Mesendoderm (in vitro differentiated cells): ENCODE data around the gene STK17A.

ENCODE experiments used
- DNase-seq: peaks from one replicate; pipeline ENCODE4 v3.0.0; 2013
- H2AK5ac ChIP-seq: 2 replicates; pipeline ENCODE4 v1.6.1; 2013; ENCODE audit warnings: low read length, inconsistent platforms
- H2BK120ac ChIP-seq: 2 replicates; pipeline ENCODE4 v1.6.1; 2013; ENCODE audit warnings: low read depth, mild to moderate bottlenecking, low read length, moderate library complexity, mixed read lengths
- H2BK15ac ChIP-seq: replicated peaks from 2 replicates; pipeline ENCODE4 v1.6.1; 2013; ENCODE audit warnings: low read depth, mild to moderate bottlenecking, moderate library complexity
- H2BK5ac ChIP-seq: 2 replicates; pipeline ENCODE4 v1.6.1; 2013; ENCODE audit warnings: low read length, inconsistent platforms
- H3K18ac ChIP-seq: 2 replicates; pipeline ENCODE4 v1.6.1; 2013; ENCODE audit warnings: mild to moderate bottlenecking, low read length, mixed read lengths
- H3K23ac ChIP-seq: one replicate; pipeline ENCODE4 v1.6.1; 2013; ENCODE audit warnings: low read length
- H3K27ac ChIP-seq: 2 replicates; pipeline ENCODE4 v1.5.1; 2013; ENCODE audit warnings: low read depth, mild to moderate bottlenecking, inconsistent platforms, low read length, moderate library complexity
- H3K27me3 ChIP-seq: 2 replicates; pipeline ENCODE4 v1.6.1; 2013; ENCODE audit warnings: low read length, control low read depth, mild to moderate bottlenecking, inconsistent platforms; ENCODE audit not compliant: insufficient read depth, poor library complexity
- H3K36me3 ChIP-seq: 2 replicates; pipeline ENCODE4 v1.6.1; 2013; ENCODE audit warnings: low read length, inconsistent platforms; ENCODE audit not compliant: control insufficient read depth, insufficient read depth
- H3K4ac ChIP-seq: one replicate; pipeline ENCODE4 v1.6.1; 2013; ENCODE audit warnings: low read depth, mild to moderate bottlenecking, low read length, moderate library complexity
- H3K4me1 ChIP-seq: 2 replicates; pipeline ENCODE4 v1.6.1; 2013; ENCODE audit warnings: low read depth, low read length, inconsistent platforms; ENCODE audit not compliant: control insufficient read depth
- H3K4me2 ChIP-seq: 2 replicates; pipeline ENCODE4 v1.6.1; 2013; ENCODE audit warnings: low read length
- H3K4me3 ChIP-seq: 2 replicates; pipeline ENCODE4 v1.5.1; 2013; ENCODE audit warnings: mild to moderate bottlenecking, low read length
- H3K56ac ChIP-seq: one replicate; pipeline ENCODE4 v1.6.1; 2013; ENCODE audit warnings: low read length
- H3K79me1 ChIP-seq: 2 replicates; pipeline ENCODE4 v1.6.1; 2013; ENCODE audit warnings: low read length, inconsistent platforms
- H3K79me2 ChIP-seq: 2 replicates; pipeline ENCODE4 v1.6.1; 2013; ENCODE audit warnings: mild to moderate bottlenecking, low read length; ENCODE audit not compliant: control insufficient read depth, insufficient read depth
- H3K9ac ChIP-seq: 2 replicates; pipeline ENCODE4 v1.6.1; 2013; ENCODE audit warnings: low read length, inconsistent platforms
- H4K5ac ChIP-seq: one replicate; pipeline ENCODE4 v1.6.1; 2013; ENCODE audit warnings: low read length
- H4K8ac ChIP-seq: one replicate; pipeline ENCODE4 v1.6.1; 2013; ENCODE audit warnings: low read depth, mild to moderate bottlenecking, control low read depth, low read length, moderate library complexity
- WGBS: extraction: QIAGEN DNeasy Blood & Tissue Kit; methylation state at CpG from one replicate; pipeline ENCODE4 v1.1.7; 2013; ENCODE audit warnings: low lambda C conversion rate, missing lambda C conversion rate; ENCODE audit not compliant: insufficient coverage; ENCODE audit errors: extremely low coverage; 5-methylcytosine and 5-hydroxymethylcytosine counted together

The STK17A gene

GRCh38 chr7:43537765-43538403 lies 45.0 kb upstream of the STK17A start:
- Histone ChIP-seq H3K36me3 (no peaks in the 10 kb centered on the region), H3K4me1 (peaks cover 3% of the 10 kb centered on the region), H2BK15ac (no peak overlapping the region), H3K56ac (no peak overlapping the region), H3K4ac (no peak overlapping the region), H3K18ac (no peak overlapping the region), H3K23ac (no peak overlapping the region), H3K79me2 (no peaks in the 10 kb centered on the region), H4K5ac (no peak overlapping the region), H2BK5ac (no peak overlapping the region), H3K27me3 (no peaks in the 10 kb centered on the region), H3K4me2 (no peak overlapping the region), H3K79me1 (no peaks in the 10 kb centered on the region), H3K4me3 (no peak overlapping the region), H3K9ac (no peak overlapping the region), H3K27ac (no peak overlapping the region), H2AK5ac (no peak overlapping the region), H2BK120ac (no peak overlapping the region), H4K8ac (no peak overlapping the region)
- no CpG with 5 or more reads among the region's 9 CpGs for WGBS
- peak; percentile 83 for DNase-seq

DNA sequence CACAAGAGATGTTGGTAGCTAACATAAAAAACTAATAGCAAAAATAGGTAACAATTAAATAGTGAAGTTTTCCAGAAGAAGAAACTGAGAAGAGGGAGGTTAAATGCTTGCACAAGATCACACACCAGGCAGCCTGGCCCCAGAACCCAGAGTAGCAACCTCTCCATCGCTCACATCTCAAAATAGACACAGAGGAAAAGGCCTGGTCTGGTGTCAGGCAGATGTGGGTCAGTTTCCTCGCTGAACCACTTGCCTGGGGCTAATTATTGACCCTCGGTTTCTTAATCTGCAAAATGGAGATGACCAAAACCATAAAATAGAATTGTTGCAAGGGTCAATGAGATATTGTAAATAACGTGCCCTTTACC lies 44.5 kb upstream of the STK17A start:
- Histone ChIP-seq H4K8ac (no peak overlapping the region), H4K5ac (no peak overlapping the region), H3K4me2 (no peak overlapping the region), H3K9ac (no peak overlapping the region), H3K27me3 (no peaks in the 10 kb centered on the region), H2AK5ac (no peak overlapping the region), H3K18ac (no peak overlapping the region), H2BK5ac (no peak overlapping the region), H2BK15ac (no peak overlapping the region), H3K56ac (no peak overlapping the region), H2BK120ac (no peak overlapping the region), H3K79me1 (no peaks in the 10 kb centered on the region), H3K4ac (no peak overlapping the region), H3K4me1 (peaks cover 3% of the 10 kb centered on the region), H3K4me3 (no peak overlapping the region), H3K36me3 (no peaks in the 10 kb centered on the region), H3K27ac (no peak overlapping the region), H3K23ac (no peak overlapping the region), H3K79me2 (no peaks in the 10 kb centered on the region)
- no peak for DNase-seq
- no CpG with 5 or more reads among the region's 4 CpGs for WGBS

DNA sequence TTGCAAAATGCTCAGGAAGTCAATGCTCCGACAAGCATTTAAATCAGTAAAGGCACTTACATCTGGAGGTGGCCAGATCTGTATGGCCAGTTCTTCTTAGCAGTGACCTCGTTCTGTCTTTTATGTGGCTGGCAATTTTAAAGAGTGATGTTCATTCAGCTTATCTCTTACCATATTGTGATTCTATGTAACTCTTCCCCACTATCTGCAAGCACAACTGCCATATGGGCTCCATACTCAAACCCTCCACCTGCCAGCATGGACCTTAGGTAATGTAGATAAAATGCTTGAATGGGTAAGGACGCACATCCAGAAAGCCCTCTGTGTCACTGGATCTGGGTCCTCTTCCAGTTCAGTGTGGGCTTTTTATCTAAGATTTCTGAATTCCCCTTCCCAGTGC lies 42.4 kb upstream of the STK17A start:
- H3K27me3 ChIP-seq: no peaks in the 10 kb centered on the region
- no peak overlapping the region for H2BK120ac ChIP-seq
- no peak overlapping the region for H3K4me3 ChIP-seq
- H3K23ac ChIP-seq: no peak overlapping the region
- H3K79me2 ChIP-seq: no peaks in the 10 kb centered on the region
- H3K79me1 ChIP-seq: no peaks in the 10 kb centered on the region
- H2BK5ac ChIP-seq: no peak overlapping the region
- H2BK15ac ChIP-seq: no peak overlapping the region
- no peak overlapping the region for H3K9ac ChIP-seq
- no peak for DNase-seq
- no peak overlapping the region for H3K56ac ChIP-seq
- no peak overlapping the region for H4K5ac ChIP-seq
- H3K36me3 ChIP-seq: no peaks in the 10 kb centered on the region
- peaks cover 3% of the 10 kb centered on the region for H3K4me1 ChIP-seq
- no peak overlapping the region for H3K27ac ChIP-seq
- no peak overlapping the region for H3K4ac ChIP-seq
- H4K8ac ChIP-seq: no peak overlapping the region
- H2AK5ac ChIP-seq: no peak overlapping the region
- WGBS: no CpG with 5 or more reads among the region's 3 CpGs
- no peak overlapping the region for H3K18ac ChIP-seq
- no peak overlapping the region for H3K4me2 ChIP-seq

GRCh38 chr7:43542716-43543115 lies 40.2 kb upstream of the STK17A start:
- no peak overlapping the region for H3K4me2 ChIP-seq
- H3K27me3 ChIP-seq: no peaks in the 10 kb centered on the region
- H3K4me3 ChIP-seq: no peak overlapping the region
- H2BK15ac ChIP-seq: no peak overlapping the region
- no peaks in the 10 kb centered on the region for H3K79me2 ChIP-seq
- no peak overlapping the region for H2BK5ac ChIP-seq
- no peak for DNase-seq
- no peak overlapping the region for H4K5ac ChIP-seq
- H4K8ac ChIP-seq: no peak overlapping the region
- H3K27ac ChIP-seq: no peak overlapping the region
- no peak overlapping the region for H2BK120ac ChIP-seq
- H3K23ac ChIP-seq: no peak overlapping the region
- no peak overlapping the region for H3K18ac ChIP-seq
- no peaks in the 10 kb centered on the region for H3K79me1 ChIP-seq
- H3K4ac ChIP-seq: no peak overlapping the region
- no peaks in the 10 kb centered on the region for H3K36me3 ChIP-seq
- H2AK5ac ChIP-seq: no peak overlapping the region
- 100% methylated on average over 1 of the region's 5 CpGs for WGBS
- H3K4me1 ChIP-seq: peaks cover 3% of the 10 kb centered on the region
- H3K9ac ChIP-seq: no peak overlapping the region
- H3K56ac ChIP-seq: no peak overlapping the region

DNA sequence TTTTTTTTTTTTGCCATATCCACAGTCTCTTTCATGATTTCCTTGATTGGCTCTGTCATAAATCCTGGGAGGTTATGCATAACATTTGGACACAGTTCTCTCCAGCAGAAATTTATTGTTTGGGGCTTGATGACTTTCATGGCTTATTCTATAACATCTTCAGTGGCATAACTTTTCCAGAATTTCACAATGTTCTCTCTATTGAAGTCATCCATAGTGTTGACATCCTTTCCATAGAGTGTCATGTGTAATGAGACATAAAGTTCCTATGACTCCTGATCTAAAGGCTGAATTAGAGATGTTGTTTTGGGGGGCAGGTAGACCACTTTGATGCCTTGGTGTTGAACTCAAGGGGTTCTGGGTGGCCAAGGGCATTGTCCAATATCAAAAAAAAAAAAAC lies 36.7 kb upstream of the STK17A start:
- Histone ChIP-seq H2AK5ac (no peak overlapping the region), H3K18ac (no peak overlapping the region), H3K27me3 (no peaks in the 10 kb centered on the region), H2BK15ac (no peak overlapping the region), H3K56ac (no peak overlapping the region), H3K79me2 (no peaks in the 10 kb centered on the region), H3K79me1 (no peaks in the 10 kb centered on the region), H3K27ac (no peak overlapping the region), H3K4ac (no peak overlapping the region), H3K36me3 (no peaks in the 10 kb centered on the region), H3K9ac (no peak overlapping the region), H4K8ac (no peak overlapping the region), H4K5ac (no peak overlapping the region), H2BK5ac (no peak overlapping the region), H3K4me3 (no peak overlapping the region), H3K4me2 (no peak overlapping the region), H3K4me1 (no peaks in the 10 kb centered on the region), H2BK120ac (no peak overlapping the region), H3K23ac (no peak overlapping the region)
- DNase-seq: no peak

DNA sequence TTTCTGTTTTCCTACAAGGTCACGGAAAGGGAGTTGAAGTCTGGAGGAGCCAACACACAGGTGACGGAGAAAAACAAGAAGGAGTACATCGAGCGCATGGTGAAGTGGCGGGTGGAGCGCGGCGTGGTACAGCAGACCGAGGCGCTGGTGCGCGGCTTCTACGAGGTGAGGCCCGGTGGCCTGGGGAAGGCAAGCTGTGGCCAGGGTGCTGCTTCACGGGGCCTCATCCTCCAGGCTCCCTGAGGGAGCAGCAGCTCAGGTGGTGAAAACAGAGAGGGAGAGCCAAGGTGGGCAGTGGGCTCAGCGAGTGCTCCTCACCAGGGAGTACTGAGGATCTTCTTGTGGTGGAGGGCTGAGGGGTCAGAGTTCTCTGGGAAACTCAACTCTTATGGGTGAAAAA lies 32.5 kb upstream of the STK17A start:
- no peak overlapping the region for H3K23ac ChIP-seq
- no peak overlapping the region for H3K4me3 ChIP-seq
- no peak overlapping the region for H2BK120ac ChIP-seq
- no peak overlapping the region for H3K56ac ChIP-seq
- no peaks in the 10 kb centered on the region for H3K79me1 ChIP-seq
- no peak overlapping the region for H2BK5ac ChIP-seq
- H4K8ac ChIP-seq: no peak overlapping the region
- no peak overlapping the region for H2BK15ac ChIP-seq
- no peak overlapping the region for H3K4ac ChIP-seq
- H3K18ac ChIP-seq: no peak overlapping the region
- DNase-seq: no peak
- H3K4me1 ChIP-seq: no peaks in the 10 kb centered on the region
- no peak overlapping the region for H3K9ac ChIP-seq
- no peak overlapping the region for H3K4me2 ChIP-seq
- H3K36me3 ChIP-seq: no peaks in the 10 kb centered on the region
- no peaks in the 10 kb centered on the region for H3K79me2 ChIP-seq
- no peak overlapping the region for H4K5ac ChIP-seq
- no CpG with 5 or more reads among the region's 16 CpGs for WGBS
- H2AK5ac ChIP-seq: no peak overlapping the region
- no peaks in the 10 kb centered on the region for H3K27me3 ChIP-seq
- no peak overlapping the region for H3K27ac ChIP-seq
